ENCODE data around the gene AP1G2.

DNA sequence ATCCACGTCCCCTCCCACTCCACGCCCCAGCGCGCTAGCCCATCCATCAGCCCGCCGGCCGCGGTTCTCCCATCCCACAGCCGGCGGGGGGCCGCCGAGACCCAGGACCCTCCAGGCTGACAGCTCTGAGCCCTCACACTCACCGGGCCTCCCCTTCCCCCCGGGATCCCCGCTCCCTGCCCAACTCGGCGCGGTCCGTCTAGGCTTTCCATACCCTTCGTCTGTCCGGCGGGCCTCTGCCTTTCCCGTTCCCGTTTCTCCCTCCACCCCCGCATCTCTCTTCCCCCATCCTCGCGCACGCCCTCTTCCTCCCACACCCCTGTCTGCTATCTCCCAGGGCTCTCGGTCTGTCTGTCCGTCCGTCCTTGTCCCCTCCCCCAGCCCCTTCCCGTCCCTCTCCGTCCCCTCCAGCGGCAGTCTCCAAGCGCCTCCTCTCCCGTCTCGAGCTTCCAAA is 16.8 kb downstream of the AP1G2 start:
- TF ChIP-seq POLR2A (IDR thresholded peaks at IDR 0.05) = no peak
- TF ChIP-seq, protein P1, sequence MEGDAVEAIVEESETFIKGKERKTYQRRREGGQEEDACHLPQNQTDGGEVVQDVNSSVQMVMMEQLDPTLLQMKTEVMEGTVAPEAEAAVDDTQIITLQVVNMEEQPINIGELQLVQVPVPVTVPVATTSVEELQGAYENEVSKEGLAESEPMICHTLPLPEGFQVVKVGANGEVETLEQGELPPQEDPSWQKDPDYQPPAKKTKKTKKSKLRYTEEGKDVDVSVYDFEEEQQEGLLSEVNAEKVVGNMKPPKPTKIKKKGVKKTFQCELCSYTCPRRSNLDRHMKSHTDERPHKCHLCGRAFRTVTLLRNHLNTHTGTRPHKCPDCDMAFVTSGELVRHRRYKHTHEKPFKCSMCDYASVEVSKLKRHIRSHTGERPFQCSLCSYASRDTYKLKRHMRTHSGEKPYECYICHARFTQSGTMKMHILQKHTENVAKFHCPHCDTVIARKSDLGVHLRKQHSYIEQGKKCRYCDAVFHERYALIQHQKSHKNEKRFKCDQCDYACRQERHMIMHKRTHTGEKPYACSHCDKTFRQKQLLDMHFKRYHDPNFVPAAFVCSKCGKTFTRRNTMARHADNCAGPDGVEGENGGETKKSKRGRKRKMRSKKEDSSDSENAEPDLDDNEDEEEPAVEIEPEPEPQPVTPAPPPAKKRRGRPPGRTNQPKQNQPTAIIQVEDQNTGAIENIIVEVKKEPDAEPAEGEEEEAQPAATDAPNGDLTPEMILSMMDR (IDR thresholded peaks at IDR 0.05) = no peak
- no peak for TF ChIP-seq POLR2AphosphoS5 (IDR thresholded peaks at IDR 0.05)
- TF ChIP-seq EP300 (IDR thresholded peaks at IDR 0.05) = no peak

Data from upper lobe of left lung (tissue), 4 donors.